CD8-positive, alpha-beta memory T cell (primary cell): ENCODE measurements around the gene DCDC2B. TPM values are rescaled to one million over a fixed set of nuclear protein-coding genes. Genes with fewer than 3 reads are reported as not detected.
A peak's percentile ranks its signal among the peaks of the same experiment; 100 is the strongest.

Experiments used
- CTCF ChIA-PET: fragments of 350-600 bp; sonication (Branson Sonifier 250); formaldehyde crosslinking; loops from one replicate; lab custom pipeline; 2021; ENCODE audit warnings: antibody characterized with exemption; lab: Charles Lee
- POLR2A ChIA-PET: fragments of 350-600 bp; sonication (Branson Sonifier 250); formaldehyde crosslinking; loops from one replicate; lab custom pipeline; 2021; ENCODE audit warnings: antibody characterized with exemption; lab: Charles Lee
- DNase-seq, 5 donors: peaks; one replicate each; pipeline versions ENCODE4 v3.0.0 to v3.0.0-alpha.2; 2020 to 2022; ENCODE audit warnings: mixed read lengths in 1 of 5
- H3K27ac ChIP-seq: one replicate; pipeline ENCODE4 v1.7.0; 2013; ENCODE audit warnings: low read depth, mild to moderate bottlenecking, low read length, moderate library complexity
- H3K27me3 ChIP-seq: 2 replicates; pipeline ENCODE4 v1.7.0; 2013; ENCODE audit warnings: low read length, mild to moderate bottlenecking; ENCODE audit not compliant: insufficient read depth, poor library complexity, severe bottlenecking
- H3K36me3 ChIP-seq: 2 replicates; pipeline ENCODE4 v1.7.0; 2013; ENCODE audit warnings: mild to moderate bottlenecking, low read length, moderate library complexity; ENCODE audit not compliant: insufficient read depth
- H3K4me1 ChIP-seq: 2 replicates; pipeline ENCODE4 v1.7.0; 2013; ENCODE audit warnings: mild to moderate bottlenecking, low read length, moderate library complexity; ENCODE audit not compliant: insufficient read depth
- H3K4me3 ChIP-seq: 2 replicates; pipeline ENCODE4 v1.7.0; 2013; ENCODE audit warnings: mild to moderate bottlenecking, low read length
- H3K9me3 ChIP-seq: 2 replicates; pipeline ENCODE4 v1.7.0; 2013; ENCODE audit warnings: mild to moderate bottlenecking, low read length
- H3K27ac Mint-ChIP-seq, 8 donors: one replicate each; pipeline ENCODE4 v1.8.0; 2020 to 2021; ENCODE audit warnings: mixed read lengths in 8 of 8, mild to moderate bottlenecking in 6 of 8, inconsistent platforms in 3 of 8, moderate library complexity in 3 of 8
- H3K27me3 Mint-ChIP-seq, 2 donors: one replicate each; pipeline ENCODE4 v1.8.0; 2020 to 2021; ENCODE audit warnings: mixed read lengths in 2 of 2, mild to moderate bottlenecking in 1 of 2, moderate library complexity in 1 of 2
- H3K36me3 Mint-ChIP-seq, 3 donors: one replicate each; pipeline ENCODE4 v1.8.0; 2020 to 2021; ENCODE audit warnings: mixed read lengths in 3 of 3, inconsistent platforms in 1 of 3, mild to moderate bottlenecking in 1 of 3
- H3K4me1 Mint-ChIP-seq, 3 donors: one replicate each; pipeline ENCODE4 v1.8.0; 2020 to 2021; ENCODE audit warnings: mixed read lengths in 3 of 3, inconsistent platforms in 1 of 3, mild to moderate bottlenecking in 1 of 3
- H3K4me3 Mint-ChIP-seq, 7 donors: one replicate each; pipeline ENCODE4 v1.8.0; 2020 to 2021; ENCODE audit warnings: mixed read lengths in 7 of 7, mild to moderate bottlenecking in 6 of 7, moderate library complexity in 4 of 7, inconsistent platforms in 2 of 7
- H3K9me3 Mint-ChIP-seq, 5 donors: one replicate each; pipeline ENCODE4 v1.8.0; 2020 to 2022; ENCODE audit warnings: mixed read lengths in 5 of 5, mild to moderate bottlenecking in 3 of 5, moderate library complexity in 2 of 5, inconsistent platforms in 1 of 5
- polyA plus RNA-seq: library from polyadenylated mRNA; unstranded; fragments of 300-500 nt; fragmentation: Illumina TruSeq; gene quantifications from one replicate; pipeline ENCODE4 v1.2.3, GENCODE V29; 2021
- total RNA-seq, 2 experiments: library from RNA; stranded (reverse); gene quantifications; one replicate each; pipeline ENCODE4 v1.2.3, GENCODE V29; 2021

The DCDC2B gene
- total and polyA plus RNA-seq, 3 experiments from 2014 or later = 0.11 to 0.13 TPM; not detected in 1

- Mint-ChIP-seq H3K36me3 (peaks cover 0 to 61% (median 6%) of the 10 kb centered on the region in 3 donors), H3K4me3 (peak overlapping the region in 1 of 7 donors; percentile 32), H3K27me3 (no peaks in the 10 kb centered on the region), H3K27ac (peak overlapping the region in 2 of 8 donors; percentile 50 to 98), H3K9me3 (no peaks in the 10 kb centered on the region), H3K4me1 (peaks cover 30 to 51% (median 47%) of the 10 kb centered on the region in 3 donors)
- H3K36me3 ChIP-seq = peaks cover 6% of the 10 kb centered on the region
- H3K4me3 ChIP-seq = no peak overlapping the region
- peaks cover 39% of the 10 kb centered on the region for H3K4me1 ChIP-seq
- no peaks in the 10 kb centered on the region for H3K9me3 ChIP-seq
- ChIA-PET POLR2A (interaction anchor here (0.6 to 0.7 kb wide), 3 partner anchors 22 to 297 kb away, joined by 3 to 5 read pairs (median 4); partner anchors contain the start of gene TMEM39B), CTCF (interaction anchor here (0.7 to 6.6 kb wide), 3 partner anchors 13 to 169 kb away, joined by 3 to 40 read pairs (median 3); partner anchors contain the start of genes FAM167B and IQCC)
- DNase-seq = no peak
- no peaks in the 10 kb centered on the region for H3K27me3 ChIP-seq
- H3K27ac ChIP-seq = no peak overlapping the region
Observed at GRCh38 chr1:32219022-32219421, 10.1 kb downstream of the DCDC2B start.

- peak overlapping the region; percentile 98 for H3K4me3 ChIP-seq
- Mint-ChIP-seq H3K36me3 (peaks cover 0 to 57% (median 8%) of the 10 kb centered on the region in 3 donors), H3K9me3 (no peaks in the 10 kb centered on the region), H3K4me3 (peak overlapping the region; percentile 96 to 99 (median 98)), H3K4me1 (peaks cover 34 to 56% (median 49%) of the 10 kb centered on the region in 3 donors), H3K27me3 (no peaks in the 10 kb centered on the region), H3K27ac (peak overlapping the region; percentile 6 to 100 (median 98))
- POLR2A ChIA-PET = no interaction called here
- no peak for DNase-seq
- H3K9me3 ChIP-seq = no peaks in the 10 kb centered on the region
- CTCF ChIA-PET = interaction anchor here (0.6 to 2.4 kb wide), 4 partner anchors 28 to 151 kb away, joined by 3 to 5 read pairs (median 3); no protein-coding TSS in a partner anchor
- peaks cover 37% of the 10 kb centered on the region for H3K4me1 ChIP-seq
- H3K27ac ChIP-seq = peak overlapping the region; percentile 99
- peaks cover 15% of the 10 kb centered on the region for H3K36me3 ChIP-seq
- H3K27me3 ChIP-seq = no peaks in the 10 kb centered on the region
Observed at GRCh38 chr1:32220746-32221580, 12.1 kb downstream of the DCDC2B start.

GRCh38 chr1:32221581-32221979 is 12.7 kb downstream of the DCDC2B start:
- no peaks in the 10 kb centered on the region for H3K9me3 Mint-ChIP-seq

GRCh38 chr1:32221980-32222755 is 13.3 kb downstream of the DCDC2B start, which contains the start of the genes EIF3I and TMEM234:
EIF3I (plus strand) TSS chr1:32222407; CDS start chr1:32222442, 35 bp downstream.
TMEM234 (minus strand) TSS chr1:32222353; CDS start chr1:32222322, 31 bp downstream.
- Histone ChIP-seq H3K27ac (peak within 1 kb of the TSS; percentile 99), H3K36me3 (peaks cover 15% of the 10 kb centered on the region), H3K9me3 (no peaks in the 10 kb centered on the region), H3K4me3 (peak within 1 kb of the TSS; percentile 98), H3K27me3 (no peaks in the 10 kb centered on the region), H3K4me1 (peaks cover 31% of the 10 kb centered on the region)
- peak; percentile 84 to 95 (median 88) for DNase-seq
- Mint-ChIP-seq H3K27me3 (no peaks in the 10 kb centered on the region), H3K27ac (peak within 1 kb of the TSS; percentile 96 to 100 (median 99)), H3K36me3 (peaks cover 0 to 55% (median 7%) of the 10 kb centered on the region in 3 donors), H3K9me3 (no peaks in the 10 kb centered on the region), H3K4me1 (peaks cover 34 to 56% (median 43%) of the 10 kb centered on the region in 3 donors), H3K4me3 (peak within 1 kb of the TSS; percentile 96 to 99 (median 98))
- CTCF ChIA-PET = interaction anchor here (1.5 to 2.4 kb wide), 2 partner anchors 27 to 47 kb away, joined by 4 to 5 read pairs; no protein-coding TSS in a partner anchor
- POLR2A ChIA-PET = interaction anchor here (0.6 to 1.4 kb wide), 2 partner anchors 69 to 114 kb away, joined by 3 to 4 read pairs; partner anchors contain the start of genes HDAC1 and MARCKSL1

More at GRCh38 chr1:32221581-32221979, 12.7 kb downstream of the DCDC2B start:
- H3K27ac Mint-ChIP-seq = peak overlapping the region; percentile 87 to 100 (median 99)
- peak overlapping the region; percentile 98 for H3K4me3 ChIP-seq
- peaks cover 15% of the 10 kb centered on the region for H3K36me3 ChIP-seq
- H3K4me1 Mint-ChIP-seq = peaks cover 34 to 56% (median 43%) of the 10 kb centered on the region in 3 donors
- no peaks in the 10 kb centered on the region for H3K9me3 ChIP-seq
- ChIA-PET POLR2A (interaction anchor here (0.6 kb wide), 1 partner anchor 114 kb away, joined by 3 read pairs; the partner anchor contains the start of gene MARCKSL1), CTCF (interaction anchor here (2.4 kb wide), 1 partner anchor 27 kb away, joined by 5 read pairs; no protein-coding TSS in a partner anchor)
- peaks cover 31% of the 10 kb centered on the region for H3K4me1 ChIP-seq
- no peaks in the 10 kb centered on the region for H3K27me3 ChIP-seq
- DNase-seq = no peak
- peaks cover 0 to 59% (median 8%) of the 10 kb centered on the region in 3 donors for H3K36me3 Mint-ChIP-seq
- no peaks in the 10 kb centered on the region for H3K27me3 Mint-ChIP-seq
- peak overlapping the region; percentile 99 for H3K27ac ChIP-seq
- peak overlapping the region; percentile 96 to 99 (median 98) for H3K4me3 Mint-ChIP-seq

GRCh38 chr1:32223683-32224082 is 14.8 kb downstream of the DCDC2B start:
- Histone ChIP-seq H3K27ac (peak overlapping the region; percentile 99), H3K27me3 (no peaks in the 10 kb centered on the region), H3K4me1 (peaks cover 31% of the 10 kb centered on the region), H3K36me3 (peaks cover 28% of the 10 kb centered on the region), H3K4me3 (peak overlapping the region; percentile 25), H3K9me3 (no peaks in the 10 kb centered on the region)
- Mint-ChIP-seq H3K27me3 (no peaks in the 10 kb centered on the region), H3K36me3 (peaks cover 3 to 58% (median 15%) of the 10 kb centered on the region in 3 donors), H3K27ac (peak overlapping the region; percentile 68 to 100 (median 98)), H3K9me3 (no peaks in the 10 kb centered on the region), H3K4me1 (peaks cover 39 to 60% (median 53%) of the 10 kb centered on the region in 3 donors), H3K4me3 (peak overlapping the region; percentile 96 to 99 (median 98))
- no peak for DNase-seq
- POLR2A ChIA-PET = interaction anchor here (0.6 to 1.5 kb wide), 2 partner anchors 30 to 173 kb away, joined by 3 to 5 read pairs; no protein-coding TSS in a partner anchor
- CTCF ChIA-PET = interaction anchor here (0.7 to 2.0 kb wide), 4 partner anchors 17 to 27 kb away, joined by 3 to 9 read pairs (median 4); partner anchors contain the start of gene LCK

GRCh38 chr1:32224285-32224684 is 15.4 kb downstream of the DCDC2B start:
- Histone ChIP-seq H3K27ac (no peak overlapping the region), H3K9me3 (no peaks in the 10 kb centered on the region), H3K4me1 (peaks cover 31% of the 10 kb centered on the region), H3K36me3 (peaks cover 32% of the 10 kb centered on the region), H3K27me3 (no peaks in the 10 kb centered on the region), H3K4me3 (no peak overlapping the region)
- H3K27me3 Mint-ChIP-seq = no peaks in the 10 kb centered on the region
- peaks cover 5 to 61% (median 18%) of the 10 kb centered on the region in 3 donors for H3K36me3 Mint-ChIP-seq
- peak overlapping the region in 6 of 8 donors; percentile 68 to 100 (median 98) for H3K27ac Mint-ChIP-seq
- POLR2A ChIA-PET = interaction anchor here (0.6 to 1.5 kb wide), 3 partner anchors 24 to 173 kb away, joined by 3 to 5 read pairs (median 3); no protein-coding TSS in a partner anchor
- H3K4me1 Mint-ChIP-seq = peaks cover 39 to 60% (median 55%) of the 10 kb centered on the region in 3 donors
- H3K4me3 Mint-ChIP-seq = peak overlapping the region; percentile 51 to 99 (median 97)
- H3K9me3 Mint-ChIP-seq = no peaks in the 10 kb centered on the region
- CTCF ChIA-PET = interaction anchor here (1.3 to 2.0 kb wide), 3 partner anchors 9 to 26 kb away, joined by 4 to 9 read pairs (median 5); partner anchors contain the start of gene LCK
- DNase-seq = no peak
